H9 (cell line): Measurements from ENCODE around the gene DPYSL3. TPM values are rescaled to one million over a fixed set of nuclear protein-coding genes. Genes with fewer than 3 reads are reported as not detected.

Experiments
- DNase-seq: peaks from one replicate; pipeline ENCODE4 v3.0.0-alpha.2; 2017
- H2AFZ ChIP-seq: one replicate; pipeline ENCODE4 v1.6.1; 2013; ENCODE audit warnings: mild to moderate bottlenecking, low read length, control low read depth, moderate library complexity
- H2AK5ac ChIP-seq: 2 replicates; pipeline ENCODE4 v1.6.1; 2013; ENCODE audit warnings: low read length, control low read depth, mixed read lengths; ENCODE audit not compliant: insufficient read length
- H2BK120ac ChIP-seq: one replicate; pipeline ENCODE4 v1.6.1; 2013; ENCODE audit warnings: low read depth, mild to moderate bottlenecking, low read length, control low read depth, inconsistent platforms; ENCODE audit not compliant: poor library complexity, severe bottlenecking
- H2BK12ac ChIP-seq: 2 replicates; pipeline ENCODE4 v1.6.1; 2013; ENCODE audit warnings: low read length, control low read depth, mixed read lengths, low read depth; ENCODE audit not compliant: insufficient read length
- H2BK15ac ChIP-seq: 2 replicates; pipeline ENCODE4 v1.6.1; 2013; ENCODE audit warnings: low read depth, low read length, control low read depth
- H2BK20ac ChIP-seq: one replicate; pipeline ENCODE4 v1.6.1; 2013; ENCODE audit warnings: low read depth, mild to moderate bottlenecking, low read length, control low read depth, inconsistent platforms; ENCODE audit not compliant: poor library complexity, severe bottlenecking
- H2BK5ac ChIP-seq: 2 replicates; pipeline ENCODE4 v1.6.1; 2013; ENCODE audit warnings: low read length, control low read depth, mixed read lengths; ENCODE audit not compliant: insufficient read length
- H3K14ac ChIP-seq: 2 replicates; pipeline ENCODE4 v1.6.1; 2013; ENCODE audit warnings: low read length, control low read depth; ENCODE audit not compliant: insufficient read depth
- H3K18ac ChIP-seq: 2 replicates; pipeline ENCODE4 v1.6.1; 2013; ENCODE audit warnings: low read depth, mild to moderate bottlenecking, mixed read lengths, low read length, control low read depth; ENCODE audit not compliant: insufficient read length
- H3K23ac ChIP-seq: 2 replicates; pipeline ENCODE4 v1.6.1; 2013; ENCODE audit warnings: low read length, control low read depth, mixed read lengths, low read depth; ENCODE audit not compliant: insufficient read length
- H3K23me2 ChIP-seq: 2 replicates; pipeline ENCODE4 v1.6.1; 2013; ENCODE audit warnings: low read depth, mild to moderate bottlenecking, mixed read lengths, low read length, control low read depth; ENCODE audit not compliant: insufficient read length, poor library complexity, severe bottlenecking
- H3K27ac ChIP-seq: 2 replicates; pipeline ENCODE4 v1.5.1; 2013; ENCODE audit warnings: low read length, control low read depth, mixed read lengths, low read depth; ENCODE audit not compliant: insufficient read length
- H3K27me3 ChIP-seq: 2 replicates; pipeline ENCODE4 v1.6.1; 2013; ENCODE audit warnings: low read length, control low read depth, inconsistent platforms; ENCODE audit not compliant: insufficient read depth
- H3K4ac ChIP-seq: 2 replicates; pipeline ENCODE4 v1.6.1; 2013; ENCODE audit warnings: low read depth, mild to moderate bottlenecking, control low read depth, inconsistent platforms, low read length, moderate library complexity
- H3K4me1 ChIP-seq: 2 replicates; pipeline ENCODE4 v1.6.1; 2013; ENCODE audit warnings: low read length, control low read depth, inconsistent platforms; ENCODE audit not compliant: insufficient read depth
- H3K4me2 ChIP-seq: 2 replicates; pipeline ENCODE4 v1.6.1; 2013; ENCODE audit warnings: low read length, control low read depth, mixed read lengths; ENCODE audit not compliant: insufficient read length, insufficient read depth
- H3K56ac ChIP-seq: 2 replicates; pipeline ENCODE4 v1.6.1; 2013; ENCODE audit warnings: low read depth, mild to moderate bottlenecking, mixed read lengths, low read length, control low read depth; ENCODE audit not compliant: insufficient read length
- H3K79me1 ChIP-seq: 2 replicates; pipeline ENCODE4 v1.6.1; 2013; ENCODE audit warnings: low read depth, mild to moderate bottlenecking, moderate library complexity, low read length, control low read depth, inconsistent platforms; ENCODE audit not compliant: insufficient read depth, poor library complexity, severe bottlenecking
- H3K79me2 ChIP-seq: 2 replicates; pipeline ENCODE4 v1.6.1; 2013; ENCODE audit warnings: low read length, control low read depth, inconsistent platforms; ENCODE audit not compliant: insufficient read depth
- H3K9ac ChIP-seq: 2 replicates; pipeline ENCODE4 v1.6.1; 2013; ENCODE audit warnings: low read length, control low read depth, mixed read lengths; ENCODE audit not compliant: insufficient read length; ENCODE audit errors: extremely low read depth
- H3K9me3 ChIP-seq: one replicate; pipeline ENCODE4 v1.6.1; 2013; ENCODE audit warnings: low read depth, low read length, inconsistent platforms; ENCODE audit not compliant: control insufficient read depth
- H3T11ph ChIP-seq: one replicate; pipeline ENCODE4 v1.6.1; 2013; ENCODE audit warnings: mild to moderate bottlenecking, low read length, control low read depth, inconsistent platforms
- H4K20me1 ChIP-seq: one replicate; pipeline ENCODE4 v1.6.1; 2013; ENCODE audit not compliant: control insufficient read depth, insufficient read length, insufficient read depth
- H4K5ac ChIP-seq: 2 replicates; pipeline ENCODE4 v1.6.1; 2013; ENCODE audit warnings: low read depth, mild to moderate bottlenecking, mixed read lengths, low read length, control low read depth; ENCODE audit not compliant: insufficient read length
- H4K8ac ChIP-seq: replicated peaks from 2 replicates; pipeline ENCODE4 v1.6.1; 2013; ENCODE audit warnings: low read length, control low read depth, mixed read lengths, low read depth; ENCODE audit not compliant: insufficient read length
- H4K91ac ChIP-seq: 2 replicates; pipeline ENCODE4 v1.6.1; 2013; ENCODE audit warnings: low read depth, mild to moderate bottlenecking, moderate library complexity, mixed read lengths, low read length, control low read depth; ENCODE audit not compliant: insufficient read length
- H3K27ac Mint-ChIP-seq, 3 experiments: 2 replicates in 2 of 3; 3 replicates in 1 of 3; pipeline ENCODE4 v1.8.0; 2020 to 2021; ENCODE audit warnings: mixed read lengths in 3 of 3, mild to moderate bottlenecking in 1 of 3, moderate library complexity in 1 of 3
- H3K27me3 Mint-ChIP-seq: 2 replicates; pipeline ENCODE4 v1.8.0; 2021; ENCODE audit warnings: low read depth, mild to moderate bottlenecking, moderate library complexity, mixed read lengths
- H3K36me3 Mint-ChIP-seq, 3 experiments: 2 replicates in 2 of 3; 3 replicates in 1 of 3; pipeline ENCODE4 v1.8.0; 2020 to 2021; ENCODE audit warnings: low read depth in 3 of 3, mixed read lengths in 3 of 3; ENCODE audit not compliant: insufficient read depth in 1 of 3
- H3K4me1 Mint-ChIP-seq, 2 experiments: 2 replicates each; pipeline ENCODE4 v1.8.0; 2020; ENCODE audit warnings: mixed read lengths in 2 of 2
- H3K4me3 Mint-ChIP-seq, 2 experiments: 2 replicates in 1 of 2; 3 replicates in 1 of 2; pipeline ENCODE4 v1.8.0; 2020 to 2021; ENCODE audit warnings: mild to moderate bottlenecking in 2 of 2, mixed read lengths in 2 of 2, moderate library complexity in 1 of 2
- H3K9me3 Mint-ChIP-seq, 2 experiments: 2 replicates in 1 of 2; 3 replicates in 1 of 2; pipeline ENCODE4 v1.8.0; 2020; ENCODE audit warnings: mild to moderate bottlenecking in 2 of 2, mixed read lengths in 2 of 2, moderate library complexity in 1 of 2
- CTCF ChIP-seq: fragments of 200-600 bp; sonication (generic); conservative IDR thresholded peaks from 3 replicates; pipeline ENCODE4 v1.8.0; 2021; ENCODE audit warnings: antibody characterized with exemption, mild to moderate bottlenecking
- WGBS: extraction: QIAGEN DNeasy Blood & Tissue Kit; methylation state at CpG from one replicate; pipeline ENCODE4 v1.1.7; 2013; ENCODE audit warnings: missing lambda C conversion rate, low lambda C conversion rate, mixed read lengths; ENCODE audit not compliant: insufficient read length; ENCODE audit errors: extremely low coverage; 5-methylcytosine and 5-hydroxymethylcytosine counted together
- total RNA-seq: library from RNA; stranded (reverse); gene quantifications from 2 replicates; pipeline ENCODE4 v1.2.1, GENCODE V29; 2021

The DPYSL3 gene
- total RNA-seq, 1 experiment from 2014 or later, result 515 TPM

GRCh38 chr5:147390654-147391225 lies 119.1 kb downstream of the DPYSL3 start:
- H4K5ac ChIP-seq, result no peak overlapping the region
- peak overlapping the region in 1 of 3 experiments; percentile 88; a peak in 2 of 7 replicates for H3K27ac Mint-ChIP-seq

More at GRCh38 chr5:147390654-147391225, 119.1 kb downstream of the DPYSL3 start:
- Histone ChIP-seq H3K79me2 (no peaks in the 10 kb centered on the region), H3K4ac (no peak overlapping the region), H3K18ac (no peak overlapping the region), H2BK5ac (no peak overlapping the region), H2BK12ac (no peak overlapping the region), H4K8ac (no peak overlapping the region), H3K27me3 (no peaks in the 10 kb centered on the region), H3K23me2 (no peaks in the 10 kb centered on the region), H3K23ac (no peak overlapping the region), H3K4me1 (peaks cover 7% of the 10 kb centered on the region; the same call in 1 of the 2 replicates), H2AK5ac (no peak overlapping the region), H3K56ac (no peak overlapping the region), H3K27ac (no peak overlapping the region), H3T11ph (no peak overlapping the region), H2AFZ (no peak overlapping the region), H3K79me1 (no peaks in the 10 kb centered on the region), H2BK20ac (no peak overlapping the region), H4K20me1 (no peaks in the 10 kb centered on the region), H2BK120ac (no peak overlapping the region), H3K4me2 (no peak overlapping the region), H3K14ac (no peak overlapping the region), H3K9me3 (no peaks in the 10 kb centered on the region), H3K9ac (no peak overlapping the region), H2BK15ac (no peak overlapping the region), H4K91ac (no peak overlapping the region)
- Mint-ChIP-seq H3K9me3 (no peaks in the 10 kb centered on the region), H3K4me1 (peaks cover 41 to 58% of the 10 kb centered on the region in 2 experiments), H3K36me3 (peaks cover 31 to 58% (median 47%) of the 10 kb centered on the region in 3 experiments; a peak in 6 of 7 replicates), H3K27me3 (peaks cover 2% of the 10 kb centered on the region; the same call in 1 of the 2 replicates), H3K4me3 (no peak overlapping the region)
- TF ChIP-seq CTCF, result no peak
- WGBS, result no CpG with 5 or more reads among the region's 3 CpGs
- DNase-seq, result no peak
